Skeletal muscle satellite cell (primary cell): ENCODE data around the gene ACY1.

ENCODE experiments used
- H3K27me3 ChIP-seq: 2 replicates; pipeline ENCODE4 v1.7.0; 2013; ENCODE audit warnings: low read length; ENCODE audit not compliant: control insufficient read depth, insufficient read depth
- H3K36me3 ChIP-seq: 2 replicates; pipeline ENCODE4 v1.7.0; 2013; ENCODE audit warnings: mild to moderate bottlenecking, control low read depth, low read length; ENCODE audit not compliant: insufficient read depth
- H3K4me1 ChIP-seq: 2 replicates; pipeline ENCODE4 v1.7.0; 2013; ENCODE audit warnings: low read length; ENCODE audit not compliant: control insufficient read depth, insufficient read depth
- H3K4me2 ChIP-seq: 2 replicates; pipeline ENCODE4 v1.7.0; 2013; ENCODE audit warnings: mild to moderate bottlenecking, low read length
- H3K4me3 ChIP-seq: 2 replicates; pipeline ENCODE4 v1.7.0; 2013; ENCODE audit warnings: low read length
- H3K9ac ChIP-seq: 2 replicates; pipeline ENCODE4 v1.7.0; 2013; ENCODE audit warnings: mild to moderate bottlenecking, low read depth, low read length, moderate library complexity
- H3K9me3 ChIP-seq: replicated peaks from 2 replicates; pipeline ENCODE4 v1.7.0; 2013; ENCODE audit warnings: mild to moderate bottlenecking, control low read depth, low read length

Gene ACY1

DNA sequence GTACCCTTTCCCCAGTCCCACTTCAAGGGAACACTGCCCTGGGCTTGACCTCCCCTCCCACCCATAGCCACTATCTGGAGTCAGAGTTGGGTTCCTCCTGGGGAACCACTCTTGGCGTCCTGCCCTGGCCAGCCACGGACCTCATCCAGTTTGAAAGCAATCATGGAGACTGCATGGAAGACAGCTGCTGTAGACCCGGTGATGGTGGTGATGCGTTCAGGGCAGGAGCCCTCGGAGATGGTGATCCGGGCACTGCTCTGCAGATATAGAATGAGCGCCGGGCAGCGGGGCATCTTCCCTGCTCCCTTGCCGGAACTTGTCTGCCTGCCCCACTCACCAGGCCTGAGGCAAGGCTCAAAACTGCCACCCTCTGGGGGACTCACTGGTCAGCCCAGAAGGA lies 22.9 kb upstream of the ACY1 start:
- peaks cover 34% of the 10 kb centered on the region for H3K4me1 ChIP-seq
- H3K4me3 ChIP-seq = no peak overlapping the region
- peaks cover 37% of the 10 kb centered on the region for H3K36me3 ChIP-seq
- H3K9ac ChIP-seq = no peak overlapping the region
- H3K9me3 ChIP-seq = no peaks in the 10 kb centered on the region
- no peak overlapping the region for H3K4me2 ChIP-seq
- H3K27me3 ChIP-seq = no peaks in the 10 kb centered on the region

DNA sequence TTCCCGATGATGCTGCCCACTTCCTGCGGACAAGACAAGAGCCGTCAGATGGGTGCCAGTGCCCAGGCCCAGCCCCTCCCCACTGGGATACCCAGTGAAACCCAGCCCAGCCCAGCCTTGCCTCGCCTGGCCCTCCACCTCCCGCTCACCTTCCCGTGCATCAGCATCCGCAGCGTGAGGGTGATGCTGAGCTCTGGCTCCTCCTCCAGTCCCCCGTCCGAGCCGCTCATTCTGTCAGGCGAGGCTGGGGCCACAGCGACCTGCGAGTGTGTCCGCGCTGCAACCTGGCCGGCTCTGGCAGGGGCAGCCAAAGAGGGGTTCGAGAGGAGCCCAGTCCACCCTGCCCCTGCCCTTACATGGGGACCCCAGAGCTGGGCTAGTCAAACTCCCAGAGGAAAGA lies 22.3 kb upstream of the ACY1 start:
- H3K4me1 ChIP-seq = peaks cover 34% of the 10 kb centered on the region

DNA sequence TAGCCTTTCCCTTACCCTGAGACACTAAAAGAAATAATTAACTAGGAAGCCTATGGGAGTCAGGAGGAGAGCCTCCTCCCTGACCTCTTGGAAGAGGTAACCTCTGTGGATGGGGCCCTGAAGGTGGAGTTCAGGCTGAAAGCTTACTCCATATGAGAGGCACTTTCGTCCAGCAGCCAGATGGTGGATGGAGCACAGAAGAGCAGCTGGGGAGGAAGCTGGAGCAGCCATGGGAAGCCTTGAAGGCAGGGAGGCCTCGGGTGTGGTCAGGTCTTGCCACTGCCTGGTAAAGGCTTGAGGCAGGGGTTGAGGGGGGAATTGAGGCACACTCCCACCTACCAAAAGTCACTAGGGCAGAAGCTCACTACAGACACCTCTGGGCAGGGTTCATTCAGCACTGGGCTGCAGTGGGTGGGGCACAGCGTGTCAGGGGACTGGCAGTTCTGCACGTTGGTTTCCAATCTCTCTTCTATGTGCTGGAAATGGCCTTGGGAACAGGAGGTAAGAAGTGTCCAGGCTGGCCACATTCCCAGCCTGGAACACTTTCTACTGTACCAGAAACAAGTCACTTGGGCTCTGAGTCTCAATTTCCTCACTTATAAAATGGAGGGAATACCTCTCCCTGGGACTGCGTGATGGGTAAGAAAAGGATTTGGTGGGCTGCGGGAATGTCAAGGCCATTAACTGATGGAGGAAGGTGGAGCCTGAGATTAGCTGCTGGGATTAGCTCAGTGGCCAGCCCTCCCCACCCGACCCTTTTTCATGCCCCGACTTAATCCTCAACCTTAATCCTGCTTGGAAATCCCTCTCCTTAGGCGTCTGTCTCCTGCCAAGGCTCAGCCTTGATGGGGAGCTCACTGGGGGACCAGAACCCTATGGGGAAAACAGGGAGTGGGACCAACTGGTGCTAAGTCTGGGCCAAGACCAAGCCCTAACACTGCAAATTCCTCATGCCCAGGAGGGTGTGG lies 21.4 kb upstream of the ACY1 start:
- Histone ChIP-seq H3K4me3 (no peak overlapping the region), H3K9me3 (no peaks in the 10 kb centered on the region), H3K9ac (no peak overlapping the region), H3K4me1 (peaks cover 35% of the 10 kb centered on the region), H3K27me3 (no peaks in the 10 kb centered on the region), H3K36me3 (peaks cover 34% of the 10 kb centered on the region), H3K4me2 (no peak overlapping the region)

More for the DNA sequence above, 22.3 kb upstream of the ACY1 start:
- no peak overlapping the region for H3K4me3 ChIP-seq
- no peak overlapping the region for H3K4me2 ChIP-seq
- H3K27me3 ChIP-seq = no peaks in the 10 kb centered on the region
- H3K9me3 ChIP-seq = no peaks in the 10 kb centered on the region
- H3K9ac ChIP-seq = no peak overlapping the region
- H3K36me3 ChIP-seq = peaks cover 37% of the 10 kb centered on the region

DNA sequence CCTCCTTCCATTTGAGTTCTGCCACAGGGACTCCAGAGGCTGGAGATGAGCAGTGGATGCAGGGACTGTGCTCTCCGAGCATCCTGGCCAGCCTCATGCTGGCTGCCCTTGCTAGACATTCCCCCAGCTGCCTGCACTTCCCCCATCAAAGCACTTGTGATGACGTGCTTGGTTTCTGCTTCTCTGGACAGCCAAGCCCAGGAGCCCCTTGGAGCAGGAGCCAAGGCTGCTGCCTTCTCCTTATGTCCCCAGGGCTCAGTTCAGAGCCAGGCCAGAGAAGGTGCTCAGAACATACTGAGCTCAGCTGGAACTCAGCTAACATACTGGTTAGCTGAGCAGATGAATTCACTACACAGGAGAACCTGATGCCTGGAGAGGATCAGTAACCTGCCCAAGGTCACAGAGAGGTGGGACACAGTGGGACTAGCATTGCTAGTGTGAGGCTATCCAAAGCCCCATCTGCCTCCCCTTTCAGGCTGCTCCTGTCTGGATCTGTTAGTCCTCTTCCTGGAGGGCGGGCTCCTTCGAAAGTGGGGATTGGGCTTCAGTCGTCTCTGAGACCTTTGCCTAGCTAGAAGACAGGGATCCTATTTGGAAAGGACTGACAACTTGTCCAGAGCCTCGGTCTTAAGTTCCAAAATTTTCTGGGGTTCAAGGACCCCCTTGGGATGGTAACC lies 20.3 kb upstream of the ACY1 start:
- H3K9ac ChIP-seq = no peak overlapping the region
- H3K4me3 ChIP-seq = no peak overlapping the region
- peaks cover 25% of the 10 kb centered on the region for H3K36me3 ChIP-seq
- H3K4me2 ChIP-seq = no peak overlapping the region
- H3K27me3 ChIP-seq = no peaks in the 10 kb centered on the region
- H3K9me3 ChIP-seq = no peaks in the 10 kb centered on the region
- H3K4me1 ChIP-seq = peaks cover 38% of the 10 kb centered on the region

DNA sequence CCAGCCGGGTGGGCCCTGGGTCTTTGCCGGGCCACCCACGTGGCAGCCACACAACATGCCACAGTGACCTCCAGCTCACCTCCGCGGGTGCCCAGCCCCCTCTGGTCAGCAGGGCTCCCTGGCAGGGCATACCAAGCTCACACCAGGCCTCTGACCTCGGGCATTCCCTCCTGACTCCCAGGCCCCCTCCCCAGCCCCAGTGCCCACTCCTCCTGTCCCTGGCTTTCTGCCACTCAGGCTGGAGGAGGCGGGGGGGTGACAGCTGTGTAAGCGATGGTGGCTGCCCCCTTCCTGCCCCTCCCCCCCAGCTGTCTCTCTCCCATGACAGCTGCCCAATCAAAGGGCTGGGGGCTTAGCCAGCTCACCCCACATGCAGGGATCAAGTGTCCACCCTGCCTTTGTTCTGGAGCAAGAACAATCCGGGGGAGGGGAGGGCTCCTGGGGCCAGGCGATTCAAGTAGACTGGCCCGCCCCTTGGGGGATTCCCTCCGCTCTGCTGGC lies 19.3 kb upstream of the ACY1 start:
- Histone ChIP-seq H3K27me3 (no peaks in the 10 kb centered on the region), H3K9ac (peak overlapping the region; percentile 27), H3K9me3 (no peaks in the 10 kb centered on the region), H3K4me2 (peak overlapping the region; percentile 100), H3K4me1 (peaks cover 46% of the 10 kb centered on the region), H3K4me3 (peak overlapping the region; percentile 11), H3K36me3 (peaks cover 17% of the 10 kb centered on the region)

DNA sequence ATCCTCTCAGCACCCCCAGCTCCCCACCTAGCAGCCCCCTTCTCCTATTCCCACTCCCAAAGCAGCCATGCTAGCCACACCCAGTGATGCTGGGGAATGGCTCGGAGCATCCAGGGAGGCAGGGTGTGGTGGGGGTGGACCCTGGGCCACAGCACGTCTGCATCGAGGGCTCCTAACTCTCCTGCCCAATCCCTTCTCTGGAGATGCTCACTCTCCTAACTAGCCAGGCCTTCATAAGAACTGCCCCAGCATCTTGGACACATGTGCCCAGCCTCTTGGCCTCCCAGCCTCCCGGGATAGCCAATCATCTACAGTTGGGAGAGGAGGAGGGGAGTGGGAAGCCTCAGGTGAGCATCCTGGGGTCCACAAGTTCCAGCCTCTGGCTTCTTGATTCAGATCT lies 18.8 kb upstream of the ACY1 start:
- no peaks in the 10 kb centered on the region for H3K27me3 ChIP-seq
- peak overlapping the region; percentile 10 for H3K4me3 ChIP-seq
- peak overlapping the region; percentile 27 for H3K9ac ChIP-seq

DNA sequence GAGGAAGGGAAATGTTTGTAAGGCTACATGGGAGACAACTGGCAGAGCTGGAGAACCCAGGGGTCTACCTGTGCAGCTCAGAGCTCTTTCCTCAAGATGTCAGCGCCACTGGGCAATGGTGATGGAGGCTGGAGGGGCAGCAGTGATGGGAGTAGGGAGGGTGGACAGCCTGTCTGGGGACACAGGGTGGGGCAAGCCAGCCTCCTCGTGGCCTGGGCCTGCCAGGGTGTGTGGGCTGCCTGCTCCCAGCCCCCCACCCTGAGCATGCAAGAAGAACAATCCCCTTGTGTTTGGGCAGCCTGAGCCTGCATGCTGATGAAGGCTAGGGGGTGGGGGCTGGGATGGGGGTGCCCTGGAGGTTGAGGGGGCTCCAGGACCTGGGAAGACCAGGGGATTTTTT lies 17.3 kb upstream of the ACY1 start:
- Histone ChIP-seq H3K4me2 (peak overlapping the region; percentile 100), H3K36me3 (peaks cover 9% of the 10 kb centered on the region)

More for the DNA sequence above, 18.8 kb upstream of the ACY1 start:
- Histone ChIP-seq H3K36me3 (peaks cover 14% of the 10 kb centered on the region), H3K4me2 (peak overlapping the region; percentile 100), H3K4me1 (peaks cover 46% of the 10 kb centered on the region), H3K9me3 (no peaks in the 10 kb centered on the region)

DNA sequence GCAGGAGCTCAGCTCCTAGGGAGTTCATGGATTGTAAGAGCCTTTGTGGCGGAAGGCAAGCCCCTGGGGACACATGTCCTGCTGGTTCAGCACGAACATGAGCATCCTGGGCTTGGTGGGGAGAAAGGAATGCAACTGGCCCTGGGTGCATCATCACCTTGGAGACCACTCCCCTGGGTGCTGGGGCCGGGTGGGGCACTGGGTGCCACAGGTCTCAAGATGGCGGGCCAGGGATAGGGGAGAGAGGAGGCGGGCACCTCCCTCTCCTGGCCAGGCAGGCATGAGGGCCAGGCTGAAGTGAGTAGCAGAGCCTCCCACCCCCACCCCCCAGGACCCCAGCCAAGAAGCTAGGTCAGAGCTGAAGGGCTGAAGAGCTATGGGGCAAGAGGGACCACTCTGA lies 16.8 kb upstream of the ACY1 start:
- Histone ChIP-seq H3K9ac (peak overlapping the region; percentile 87), H3K4me1 (peaks cover 46% of the 10 kb centered on the region), H3K9me3 (no peaks in the 10 kb centered on the region), H3K27me3 (no peaks in the 10 kb centered on the region), H3K4me2 (peak overlapping the region; percentile 100), H3K36me3 (peaks cover 9% of the 10 kb centered on the region), H3K4me3 (peak overlapping the region; percentile 90)

More for the DNA sequence above, 17.3 kb upstream of the ACY1 start:
- Histone ChIP-seq H3K4me1 (peaks cover 46% of the 10 kb centered on the region), H3K9ac (no peak overlapping the region), H3K27me3 (no peaks in the 10 kb centered on the region), H3K9me3 (no peaks in the 10 kb centered on the region), H3K4me3 (peak overlapping the region; percentile 90)

DNA sequence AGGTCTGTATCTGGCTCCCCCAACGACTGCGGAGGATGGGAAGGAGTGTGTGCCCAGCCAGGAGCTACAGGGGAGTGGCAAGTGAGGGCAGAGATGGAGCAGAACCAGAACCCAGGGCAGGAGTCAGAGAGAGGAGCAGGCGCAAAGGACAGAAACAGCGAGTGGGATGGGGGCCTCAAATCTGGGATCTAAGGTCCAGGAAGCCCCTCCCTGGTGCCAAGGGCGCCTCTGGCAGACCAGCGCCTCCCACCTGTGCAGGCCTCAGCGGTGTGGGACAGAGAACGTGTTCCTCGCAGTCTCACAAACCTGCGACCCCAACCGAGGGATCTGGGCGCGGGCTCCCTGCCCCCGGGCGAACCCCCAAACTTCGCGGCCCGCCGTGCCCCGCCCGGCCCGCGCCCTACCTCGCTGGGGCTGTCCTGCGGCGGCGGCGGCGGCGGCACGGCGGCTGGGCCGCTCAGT lies 16.4 kb upstream of the ACY1 start:
- Histone ChIP-seq H3K9ac (peak overlapping the region; percentile 87), H3K36me3 (peaks cover 9% of the 10 kb centered on the region), H3K4me2 (peak overlapping the region; percentile 100), H3K4me1 (peaks cover 46% of the 10 kb centered on the region), H3K27me3 (no peaks in the 10 kb centered on the region), H3K9me3 (no peaks in the 10 kb centered on the region), H3K4me3 (peak overlapping the region; percentile 90)

DNA sequence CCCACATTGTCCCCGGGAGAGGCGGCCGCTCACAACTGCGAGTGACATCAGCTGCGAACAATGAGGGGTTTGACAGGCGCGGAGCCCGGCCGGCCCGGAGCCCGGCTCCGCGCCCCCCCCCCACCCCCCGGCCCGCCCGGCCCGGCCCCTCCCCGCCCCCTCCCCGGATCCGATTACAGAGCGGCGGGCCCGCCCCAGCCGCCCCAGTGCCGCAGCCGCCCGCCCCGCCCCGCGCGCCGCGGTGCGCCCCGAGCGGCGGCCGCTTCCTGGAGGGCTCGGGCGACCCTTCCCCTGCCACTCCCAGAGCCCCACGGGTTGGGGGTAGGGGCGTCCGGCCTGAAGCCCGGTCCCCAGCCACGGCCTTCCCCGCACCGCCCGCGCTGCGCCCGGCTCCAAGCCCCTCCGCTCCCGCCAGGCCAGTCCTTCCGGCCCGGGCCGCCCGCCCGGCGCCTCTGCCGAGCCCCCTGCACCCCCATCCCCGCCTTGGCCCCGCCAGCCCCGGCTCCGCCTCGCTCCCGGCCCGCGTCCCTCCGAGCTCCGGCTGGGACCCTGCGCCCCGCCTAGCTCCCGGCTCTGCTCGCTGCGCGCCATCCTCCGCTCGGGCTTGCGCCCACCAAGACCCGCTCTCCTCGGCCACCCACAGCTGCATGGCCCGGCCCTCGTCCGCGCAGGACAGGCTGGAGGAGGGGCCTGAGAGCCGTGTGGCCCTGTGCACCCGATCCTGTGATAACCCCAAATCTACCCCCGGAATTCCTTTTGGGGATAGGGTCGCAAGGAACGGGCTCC lies 15.8 kb upstream of the ACY1 start, which contains the start of gene PCBP4:
PCBP4 (minus strand) TSS at position 71 of the 786 bp plus-strand sequence. CDS start 6,214 bp downstream, outside the sequence.
- H3K9me3 ChIP-seq = no peaks in the 10 kb centered on the region
- H3K4me3 ChIP-seq = peak within 1 kb of the TSS; percentile 90
- no peaks in the 10 kb centered on the region for H3K27me3 ChIP-seq
- H3K36me3 ChIP-seq = peaks cover 5% of the 10 kb centered on the region
- H3K9ac ChIP-seq = peak within 1 kb of the TSS; percentile 87
- H3K4me2 ChIP-seq = peak within 1 kb of the TSS; percentile 100
- H3K4me1 ChIP-seq = peaks cover 46% of the 10 kb centered on the region
